Prostate gland (tissue), 2 donors: Measurements from ENCODE around the gene KRTAP4-8.
"Not testable (repeated sequence)": the region's sequence is repeated elsewhere in the genome, so short reads cannot be mapped to it uniquely, and the experiment has no call there.

Source experiments
- POLR2A ChIP-seq: fragments of 450-650 bp; IDR thresholded peaks from one replicate; pipeline ENCODE4 v1.6.1; 2016; ENCODE audit warnings: antibody characterized with exemption, mild to moderate bottlenecking
- POLR2AphosphoS5 ChIP-seq: sonication (generic); formaldehyde crosslinking; IDR thresholded peaks from one replicate; pipeline ENCODE4 v1.6.1; 2017; ENCODE audit warnings: antibody characterized with exemption
- TF ChIP-seq, protein P1 (sequence below), 4 experiments: fragments of 200-600 bp in 2 of 4; fragments of 450-650 bp in 2 of 4; sonication (generic) in 2 of 4; IDR thresholded peaks; 1 replicate in 3 of 4; 2 replicates in 1 of 4; pipeline ENCODE4 v1.5.1; 2016 to 2019; ENCODE audit warnings: antibody characterized with exemption in 4 of 4, mild to moderate bottlenecking in 2 of 4, moderate library complexity in 2 of 4

GRCh38 chr17:41105347-41105746, 7.4 kb upstream of the KRTAP4-8 start, which contains the start of gene KRTAP4-9:
- TF ChIP-seq, protein P1, sequence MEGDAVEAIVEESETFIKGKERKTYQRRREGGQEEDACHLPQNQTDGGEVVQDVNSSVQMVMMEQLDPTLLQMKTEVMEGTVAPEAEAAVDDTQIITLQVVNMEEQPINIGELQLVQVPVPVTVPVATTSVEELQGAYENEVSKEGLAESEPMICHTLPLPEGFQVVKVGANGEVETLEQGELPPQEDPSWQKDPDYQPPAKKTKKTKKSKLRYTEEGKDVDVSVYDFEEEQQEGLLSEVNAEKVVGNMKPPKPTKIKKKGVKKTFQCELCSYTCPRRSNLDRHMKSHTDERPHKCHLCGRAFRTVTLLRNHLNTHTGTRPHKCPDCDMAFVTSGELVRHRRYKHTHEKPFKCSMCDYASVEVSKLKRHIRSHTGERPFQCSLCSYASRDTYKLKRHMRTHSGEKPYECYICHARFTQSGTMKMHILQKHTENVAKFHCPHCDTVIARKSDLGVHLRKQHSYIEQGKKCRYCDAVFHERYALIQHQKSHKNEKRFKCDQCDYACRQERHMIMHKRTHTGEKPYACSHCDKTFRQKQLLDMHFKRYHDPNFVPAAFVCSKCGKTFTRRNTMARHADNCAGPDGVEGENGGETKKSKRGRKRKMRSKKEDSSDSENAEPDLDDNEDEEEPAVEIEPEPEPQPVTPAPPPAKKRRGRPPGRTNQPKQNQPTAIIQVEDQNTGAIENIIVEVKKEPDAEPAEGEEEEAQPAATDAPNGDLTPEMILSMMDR (IDR thresholded peaks at IDR 0.05): not testable (repeated sequence)
- TF ChIP-seq POLR2AphosphoS5, POLR2A: not testable (repeated sequence)
